GM13976 (cell line): ENCODE measurements around the gene NACAD.

ENCODE experiments used
- DNase-seq: peaks from one replicate; pipeline ENCODE4 v3.0.0; 2012; ENCODE audit warnings: low spot score
- CTCF ChIP-seq: IDR thresholded peaks from 2 replicates; pipeline ENCODE4 v1.5.1; 2012; ENCODE audit warnings: borderline replicate concordance, mild to moderate bottlenecking; ENCODE audit not compliant: insufficient read depth; ENCODE audit errors: extremely low read depth, missing control alignments, control extremely low read depth
- in situ Hi-C: fragments of 300-500 bp; cut with MboI; formaldehyde crosslinking; loops from one replicate; pipeline ENCODE4 v1.12.0; 2022; ENCODE audit warnings: low sequenced_read_pairs, mixed read lengths, inconsistent platforms; ENCODE audit not compliant: unreplicated experiment

Gene NACAD

GRCh38 chr7:45066409-45066808 is 22.4 kb downstream of the NACAD start:
- in situ Hi-C loops: no loop called here
- DNase-seq: no peak
- TF ChIP-seq CTCF: no peak

- TF ChIP-seq CTCF: no peak
- no peak for DNase-seq
- in situ Hi-C loops: no loop called here
These were observed 23.5 kb downstream of the NACAD start for GRCh38 chr7:45065031-45065995.

DNA sequence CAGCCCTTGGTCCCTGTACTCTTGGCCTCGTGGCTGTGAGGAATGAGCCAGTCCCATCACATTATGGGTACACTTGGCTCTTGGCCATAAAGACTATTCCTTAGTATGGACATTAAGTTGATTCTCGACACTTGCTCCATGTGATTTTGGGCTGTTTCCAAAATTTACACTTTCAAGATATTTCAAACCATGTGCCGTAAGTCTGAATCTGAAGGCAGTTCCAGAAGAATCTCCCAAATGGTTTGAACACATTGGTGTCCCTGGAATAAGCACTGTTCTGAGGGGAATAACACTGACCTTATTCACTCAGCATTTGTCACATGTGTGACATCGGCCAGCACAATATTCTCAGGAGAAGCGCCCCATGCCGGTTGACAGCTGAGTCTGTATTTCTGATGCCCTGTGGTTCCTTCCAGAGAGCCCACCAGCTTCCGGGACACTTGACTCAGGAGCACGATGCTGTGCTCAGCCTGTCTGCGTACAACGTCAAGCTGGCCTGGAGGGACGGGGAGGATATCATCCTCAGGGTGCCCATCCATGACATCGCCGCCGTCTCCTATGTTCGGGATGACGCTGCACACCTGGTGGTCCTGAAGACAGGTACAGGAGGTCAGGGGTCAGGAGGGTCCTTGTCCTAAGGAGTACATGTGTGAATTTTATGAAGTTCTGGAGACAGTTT is 24.6 kb downstream of the NACAD start:
- in situ Hi-C loops: no loop called here
- TF ChIP-seq CTCF: no peak

DNA sequence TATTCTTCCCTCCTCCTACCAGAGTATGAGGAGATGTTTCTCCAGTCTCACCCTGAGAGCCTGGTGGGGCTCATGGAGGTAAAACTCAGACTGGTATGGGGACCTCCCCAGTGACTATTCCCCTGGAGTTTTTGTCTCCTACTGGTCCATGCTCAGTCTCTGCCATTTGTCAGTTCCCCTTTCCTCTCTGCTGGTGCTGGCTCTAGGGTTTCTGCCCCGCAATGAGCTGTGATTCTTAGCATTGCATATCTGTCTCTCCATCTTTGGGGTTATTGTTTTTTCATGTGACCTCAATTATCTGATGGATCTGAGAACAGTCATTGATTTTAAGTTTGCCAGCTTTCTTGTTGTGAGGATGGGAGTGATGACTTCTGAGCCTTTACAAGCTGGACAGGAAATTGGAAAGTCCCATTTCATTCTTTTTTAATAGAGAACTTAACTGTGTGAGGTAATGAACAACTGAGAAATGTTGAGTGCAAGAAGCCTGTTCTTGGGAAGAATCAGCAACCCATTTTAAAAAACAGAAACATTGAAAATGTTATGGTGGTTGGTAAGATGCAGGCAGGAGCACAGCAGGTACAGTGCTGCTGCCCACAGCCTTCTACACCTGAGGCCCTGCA is 26.9 kb downstream of the NACAD start:
- in situ Hi-C loops: no loop called here
- peak; percentile 16 for DNase-seq
- no peak for TF ChIP-seq CTCF

More for the DNA sequence above, 24.6 kb downstream of the NACAD start:
- no peak for DNase-seq

DNA sequence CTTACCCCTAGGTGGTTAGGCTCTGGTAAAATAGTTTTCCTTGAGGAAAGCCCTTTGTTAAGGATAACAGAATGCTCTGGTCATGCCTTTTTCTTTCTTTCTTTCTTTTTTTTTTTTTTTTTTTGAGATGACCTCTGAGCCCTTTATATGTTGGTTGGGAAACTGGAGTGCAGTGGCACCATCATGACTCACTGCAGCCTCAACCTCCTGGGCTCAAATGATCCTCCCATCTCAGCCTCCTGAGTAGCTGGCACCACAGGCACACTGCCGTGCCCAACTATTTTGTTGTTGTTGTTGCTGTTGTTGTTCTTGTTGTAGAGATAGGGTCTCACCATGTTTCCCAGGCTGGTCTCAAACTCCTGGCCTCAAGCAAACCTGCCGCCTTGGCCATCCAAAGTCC is 27.4 kb downstream of the NACAD start:
- in situ Hi-C loops: no loop called here

More for the DNA sequence above, 27.4 kb downstream of the NACAD start:
- TF ChIP-seq CTCF: no peak
- no peak for DNase-seq
